ENCODE results near the gene BAIAP2L1. TPM values are rescaled to one million over a fixed set of nuclear protein-coding genes. Genes with fewer than 3 reads are reported as not detected.

The BAIAP2L1 gene
- total RNA-seq, 1 experiment from 2014 or later = 63.8 TPM

DNA sequence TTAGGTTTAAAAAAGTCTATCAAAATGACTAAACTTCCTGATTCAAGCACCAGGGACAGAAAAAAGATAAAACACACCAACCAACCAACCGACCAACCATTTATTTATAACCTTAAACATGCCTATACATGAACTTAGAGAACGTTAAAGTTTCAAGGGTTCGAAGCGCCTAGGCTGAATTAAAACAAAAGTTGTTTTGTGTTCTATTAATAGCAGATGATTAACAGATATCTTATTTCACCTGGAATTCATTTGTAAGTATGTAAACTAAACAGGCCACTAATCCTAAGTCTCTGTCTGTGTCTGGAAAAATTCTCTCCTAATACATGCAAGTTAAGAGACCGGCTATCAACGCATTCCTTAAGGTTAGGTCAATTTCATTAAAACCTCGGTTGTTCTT, 1.4 kb downstream of the BAIAP2L1 start:
- DNase-seq = no peak
- BruUV-seq (replicated peaks) = no TSS peak
- Mint-ChIP-seq H3K27ac (ENCODE audit: unreplicated experiment) (peak overlapping the region; percentile 79), H3K4me1 (ENCODE audit: low read depth, unreplicated experiment) (peaks cover 16% of the 10 kb centered on the region), H3K36me3 (ENCODE audit: insufficient read depth, unreplicated experiment) (peaks cover 47% of the 10 kb centered on the region), H3K4me3 (ENCODE audit: low read depth, unreplicated experiment) (peak overlapping the region; percentile 82), H3K9me3 (ENCODE audit: low read depth, unreplicated experiment) (no peaks in the 10 kb centered on the region), H3K27me3 (ENCODE audit: unreplicated experiment) (no peaks in the 10 kb centered on the region)
- TF ChIP-seq CTCF (IDR thresholded peaks at IDR 0.05; ENCODE audit: unreplicated experiment) = no peak
- intact Hi-C loops (cut with micrococcal nuclease; ENCODE audit: unreplicated experiment) = loop anchor here (5.0 kb wide), 1 partner anchor 37 kb away; no protein-coding TSS in a partner anchor
- CTCF ChIA-PET = no interaction called here

DNA sequence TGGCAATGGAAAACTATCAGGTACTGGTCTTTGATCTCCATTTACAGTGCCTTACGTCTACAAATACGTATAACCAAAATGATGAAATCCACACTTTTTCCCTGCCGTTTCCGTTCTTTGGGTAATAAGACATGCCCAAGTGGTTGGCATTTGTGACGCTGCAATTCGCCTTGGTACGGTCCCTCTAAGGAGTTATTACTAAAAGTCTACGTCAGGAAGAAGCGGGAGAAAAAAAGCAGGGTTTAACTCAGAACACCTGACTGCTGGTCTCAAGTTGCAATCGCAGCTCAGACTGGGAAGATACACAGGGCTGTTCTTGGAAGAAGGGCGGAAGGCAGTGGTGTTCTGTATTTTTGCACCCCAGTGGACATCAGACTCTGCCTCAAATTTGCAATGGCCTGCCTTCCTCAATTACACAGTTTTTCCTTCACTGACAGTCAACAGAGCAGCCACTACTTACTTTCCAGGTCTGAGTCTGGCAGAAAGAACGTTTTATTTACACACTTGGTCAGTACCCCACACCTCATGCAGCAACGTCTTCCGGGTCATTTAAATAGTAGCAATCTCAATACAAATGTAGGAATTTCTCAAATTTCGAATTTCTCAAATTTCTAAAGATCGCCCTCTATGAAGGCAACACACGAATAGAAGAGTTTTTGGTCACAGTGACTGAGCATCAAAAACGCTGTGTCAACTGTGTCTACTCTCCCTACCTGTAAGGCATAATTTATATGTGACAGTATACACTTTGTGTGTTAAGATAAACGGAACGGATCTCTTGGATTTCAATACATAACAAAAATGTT, 2.1 kb downstream of the BAIAP2L1 start:
- H3K4me1 Mint-ChIP-seq (ENCODE audit: low read depth, unreplicated experiment) = peaks cover 16% of the 10 kb centered on the region
- peaks cover 47% of the 10 kb centered on the region for H3K36me3 Mint-ChIP-seq (ENCODE audit: insufficient read depth, unreplicated experiment)
- TSS peak; percentile 89 for BruUV-seq (replicated peaks)
- CTCF ChIA-PET = interaction anchor here (0.9 kb wide), 2 partner anchors 26 to 27 kb away, joined by 3 to 4 read pairs; no protein-coding TSS in a partner anchor
- no peaks in the 10 kb centered on the region for H3K27me3 Mint-ChIP-seq (ENCODE audit: unreplicated experiment)
- no peak for DNase-seq
- TF ChIP-seq CTCF (IDR thresholded peaks at IDR 0.05; ENCODE audit: unreplicated experiment) = no peak
- no peaks in the 10 kb centered on the region for H3K9me3 Mint-ChIP-seq (ENCODE audit: low read depth, unreplicated experiment)
- intact Hi-C loops (cut with micrococcal nuclease; ENCODE audit: unreplicated experiment) = loop anchor here (5.0 kb wide), 1 partner anchor 36 kb away; no protein-coding TSS in a partner anchor
- H3K4me3 Mint-ChIP-seq (ENCODE audit: low read depth, unreplicated experiment) = peak overlapping the region; percentile 82
- H3K27ac Mint-ChIP-seq (ENCODE audit: unreplicated experiment) = peak overlapping the region; percentile 79

DNA sequence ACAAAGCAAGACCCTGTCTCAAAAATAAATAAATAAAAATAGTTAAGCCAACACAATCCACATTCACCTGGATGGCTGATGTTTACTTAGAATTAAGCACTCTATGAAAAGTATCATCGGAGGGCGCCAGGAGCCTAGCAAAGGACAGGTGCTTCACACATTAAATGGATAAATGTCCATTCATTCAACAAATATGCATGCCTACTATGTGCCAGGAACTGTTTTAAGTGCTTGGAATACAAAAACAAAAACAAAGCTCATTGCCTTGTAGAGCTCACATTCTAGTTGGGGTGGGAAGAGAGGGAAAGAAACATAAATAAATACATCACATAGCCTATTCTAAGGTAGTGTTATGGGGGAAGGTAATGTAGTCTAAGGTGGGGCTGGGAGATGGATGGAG, 4.1 kb downstream of the BAIAP2L1 start:
- Mint-ChIP-seq H3K27me3 (ENCODE audit: unreplicated experiment) (no peaks in the 10 kb centered on the region), H3K36me3 (ENCODE audit: insufficient read depth, unreplicated experiment) (peaks cover 41% of the 10 kb centered on the region), H3K4me1 (ENCODE audit: low read depth, unreplicated experiment) (peaks cover 16% of the 10 kb centered on the region), H3K9me3 (ENCODE audit: low read depth, unreplicated experiment) (no peaks in the 10 kb centered on the region), H3K27ac (ENCODE audit: unreplicated experiment) (peak overlapping the region; percentile 47), H3K4me3 (ENCODE audit: low read depth, unreplicated experiment) (no peak overlapping the region)
- intact Hi-C loops (cut with micrococcal nuclease; ENCODE audit: unreplicated experiment) = loop anchor here (5.0 kb wide), 1 partner anchor 34 kb away; no protein-coding TSS in a partner anchor
- no TSS peak for BruUV-seq (replicated peaks)
- CTCF ChIA-PET = no interaction called here
- no peak for DNase-seq
- no peak for TF ChIP-seq CTCF (IDR thresholded peaks at IDR 0.05; ENCODE audit: unreplicated experiment)

- no peak for TF ChIP-seq CTCF (IDR thresholded peaks at IDR 0.05; ENCODE audit: unreplicated experiment)
- peaks cover 43% of the 10 kb centered on the region for H3K36me3 Mint-ChIP-seq (ENCODE audit: insufficient read depth, unreplicated experiment)
- no peaks in the 10 kb centered on the region for H3K9me3 Mint-ChIP-seq (ENCODE audit: low read depth, unreplicated experiment)
- peaks cover 16% of the 10 kb centered on the region for H3K4me1 Mint-ChIP-seq (ENCODE audit: low read depth, unreplicated experiment)
- no TSS peak for BruUV-seq (replicated peaks)
- CTCF ChIA-PET = interaction anchor here (0.7 kb wide), 1 partner anchor 420 kb away, joined by 3 read pairs; no protein-coding TSS in a partner anchor
- DNase-seq = no peak
- no peak overlapping the region for H3K4me3 Mint-ChIP-seq (ENCODE audit: low read depth, unreplicated experiment)
- intact Hi-C loops (cut with micrococcal nuclease; ENCODE audit: unreplicated experiment) = loop anchor here (5.0 kb wide), 1 partner anchor 34 kb away; no protein-coding TSS in a partner anchor
- H3K27me3 Mint-ChIP-seq (ENCODE audit: unreplicated experiment) = no peaks in the 10 kb centered on the region
- H3K27ac Mint-ChIP-seq (ENCODE audit: unreplicated experiment) = no peak overlapping the region
These were observed 4.9 kb downstream of the BAIAP2L1 start for GRCh38 chr7:98395951-98396350.

Data from Calu3 (cell line).